Lower lobe of right lung (tissue), 2 donors: ENCODE measurements around the gene GALNTL6. TPM values are rescaled to one million over a fixed set of nuclear protein-coding genes. Genes with fewer than 3 reads are reported as not detected.

ENCODE experiments used
- ATAC-seq, 2 donors: fragments of 200-7000 bp; cut with Tn5 transposase; one replicate each; pipeline ENCODE4 v1.9.1; 2020 to 2022; ENCODE audit warnings: mild to moderate bottlenecking in 2 of 2, moderate library complexity in 2 of 2
- DNase-seq: peaks from one replicate; pipeline ENCODE4 v3.0.0-alpha.2; 2020
- H3K27ac ChIP-seq: fragments of 200-600 bp; one replicate; pipeline ENCODE4 v1.8.0; 2022
- H3K27me3 ChIP-seq: fragments of 200-600 bp; one replicate; pipeline ENCODE4 v1.8.0; 2022; ENCODE audit warnings: low read depth
- H3K36me3 ChIP-seq: fragments of 200-600 bp; one replicate; pipeline ENCODE4 v1.8.0; 2022; ENCODE audit warnings: mild to moderate bottlenecking
- H3K4me1 ChIP-seq: fragments of 200-600 bp; one replicate; pipeline ENCODE4 v1.8.0; 2022
- H3K4me3 ChIP-seq: fragments of 200-600 bp; one replicate; pipeline ENCODE4 v1.8.0; 2022; ENCODE audit warnings: mild to moderate bottlenecking
- H3K9me3 ChIP-seq: fragments of 200-600 bp; one replicate; pipeline ENCODE4 v1.8.0; 2022
- intact Hi-C: fragments of 100-400 bp; cut with DNase I; formaldehyde crosslinking; loops from one replicate; pipeline ENCODE4 v1.11.0; 2022
- total RNA-seq: library from RNA; stranded (reverse); fragmentation: NEBNext Ultra II Directional; extraction: Animal tissue kit (Norgen Biotek cat#: 25700); gene quantifications from one replicate; pipeline ENCODE4 v1.2.1, GENCODE V29; 2021
- TF ChIP-seq, protein P1 (sequence below): fragments of 200-600 bp; IDR thresholded peaks from one replicate; pipeline ENCODE4 v1.8.0; 2022; ENCODE audit warnings: antibody characterized with exemption, mild to moderate bottlenecking
- donor health status: DM: no; HTN: yes; CAD: no; lungs with severe emphysema.

The GALNTL6 gene
- total RNA-seq, 1 donor from 2014 or later = not detected

- TF ChIP-seq, protein P1, sequence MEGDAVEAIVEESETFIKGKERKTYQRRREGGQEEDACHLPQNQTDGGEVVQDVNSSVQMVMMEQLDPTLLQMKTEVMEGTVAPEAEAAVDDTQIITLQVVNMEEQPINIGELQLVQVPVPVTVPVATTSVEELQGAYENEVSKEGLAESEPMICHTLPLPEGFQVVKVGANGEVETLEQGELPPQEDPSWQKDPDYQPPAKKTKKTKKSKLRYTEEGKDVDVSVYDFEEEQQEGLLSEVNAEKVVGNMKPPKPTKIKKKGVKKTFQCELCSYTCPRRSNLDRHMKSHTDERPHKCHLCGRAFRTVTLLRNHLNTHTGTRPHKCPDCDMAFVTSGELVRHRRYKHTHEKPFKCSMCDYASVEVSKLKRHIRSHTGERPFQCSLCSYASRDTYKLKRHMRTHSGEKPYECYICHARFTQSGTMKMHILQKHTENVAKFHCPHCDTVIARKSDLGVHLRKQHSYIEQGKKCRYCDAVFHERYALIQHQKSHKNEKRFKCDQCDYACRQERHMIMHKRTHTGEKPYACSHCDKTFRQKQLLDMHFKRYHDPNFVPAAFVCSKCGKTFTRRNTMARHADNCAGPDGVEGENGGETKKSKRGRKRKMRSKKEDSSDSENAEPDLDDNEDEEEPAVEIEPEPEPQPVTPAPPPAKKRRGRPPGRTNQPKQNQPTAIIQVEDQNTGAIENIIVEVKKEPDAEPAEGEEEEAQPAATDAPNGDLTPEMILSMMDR = no peak
- no peak overlapping the region for H3K27ac ChIP-seq
Observed at GRCh38 chr4:172578712-172579111, 765.5 kb downstream of the GALNTL6 start.

DNA sequence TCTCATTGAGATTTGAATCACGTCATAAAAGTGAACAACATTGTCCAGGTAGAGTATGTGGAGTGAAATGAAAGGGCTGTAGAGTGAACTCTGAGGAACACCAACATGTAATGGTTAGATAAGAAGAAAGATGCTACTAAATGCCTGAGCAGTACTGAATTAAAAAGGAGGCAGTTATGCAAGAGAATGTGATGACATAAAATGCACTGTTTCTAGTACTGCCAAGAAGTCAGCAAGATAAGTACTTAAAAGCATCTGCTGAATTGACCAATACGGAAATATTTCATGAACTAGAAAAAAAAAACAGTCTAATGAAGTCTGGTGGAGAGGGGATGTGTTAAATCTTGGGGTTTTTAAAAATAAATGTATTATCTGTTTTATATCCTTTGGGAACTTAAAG is 771.6 kb downstream of the GALNTL6 start:
- Histone ChIP-seq H3K4me1 (no peaks in the 10 kb centered on the region), H3K9me3 (no peaks in the 10 kb centered on the region), H3K36me3 (no peaks in the 10 kb centered on the region), H3K27ac (no peak overlapping the region), H3K4me3 (no peak overlapping the region), H3K27me3 (no peaks in the 10 kb centered on the region)
- no peak for ATAC-seq
- no peak for DNase-seq
- TF ChIP-seq, protein P1 = no peak
- intact Hi-C loops = no loop called here

More at GRCh38 chr4:172578712-172579111, 765.5 kb downstream of the GALNTL6 start:
- intact Hi-C loops = no loop called here
- H3K4me3 ChIP-seq = no peak overlapping the region
- DNase-seq (no peak), ATAC-seq (no peak)
- peaks cover under 1% of the 10 kb centered on the region for H3K4me1 ChIP-seq
- no peaks in the 10 kb centered on the region for H3K27me3 ChIP-seq
- H3K9me3 ChIP-seq = no peaks in the 10 kb centered on the region
- no peaks in the 10 kb centered on the region for H3K36me3 ChIP-seq

DNA sequence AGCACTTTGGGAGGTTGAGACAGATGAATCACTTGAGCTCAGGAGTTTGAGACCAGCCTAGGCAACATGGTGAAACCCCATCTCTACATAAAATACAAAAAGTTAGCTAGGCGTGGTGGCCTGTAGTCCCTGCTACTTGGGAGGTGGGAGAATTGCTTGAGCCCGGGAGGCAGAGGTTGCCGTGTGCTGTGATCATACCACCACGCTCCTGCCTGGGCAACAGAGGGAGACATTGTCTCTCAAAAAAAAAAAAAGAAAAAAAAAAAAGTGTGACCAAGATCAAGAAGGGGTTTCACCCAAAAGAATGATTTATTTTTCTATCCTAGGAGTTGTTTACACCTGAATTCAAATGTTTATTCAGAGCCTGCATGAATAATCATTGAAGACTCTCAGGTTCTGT is 783.0 kb downstream of the GALNTL6 start:
- intact Hi-C loops = no loop called here
- no peak overlapping the region for H3K4me3 ChIP-seq
- TF ChIP-seq, protein P1 = no peak

DNA sequence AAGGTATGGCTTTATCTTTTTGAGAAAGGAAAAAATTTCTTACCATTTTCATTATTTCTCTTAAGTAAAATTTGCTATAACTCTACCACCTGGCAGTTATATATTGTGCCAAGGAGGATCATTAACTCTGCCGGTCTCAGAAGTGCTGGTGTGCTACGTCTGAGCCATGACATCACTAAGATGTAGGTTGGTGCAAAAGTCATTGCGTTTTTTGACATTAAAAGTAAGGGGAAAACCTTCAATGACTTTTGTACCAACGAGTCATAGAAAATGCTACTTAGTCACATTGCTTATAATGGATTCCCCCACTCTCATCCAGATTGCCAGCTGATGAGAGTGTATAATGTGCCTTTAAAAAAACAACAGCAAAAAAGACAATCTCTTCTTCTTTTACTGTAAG is 786.4 kb downstream of the GALNTL6 start:
- Histone ChIP-seq H3K36me3 (no peaks in the 10 kb centered on the region), H3K27ac (no peak overlapping the region)
- intact Hi-C loops = no loop called here

More for the DNA sequence above, 783.0 kb downstream of the GALNTL6 start:
- Histone ChIP-seq H3K4me1 (no peaks in the 10 kb centered on the region), H3K27ac (no peak overlapping the region), H3K36me3 (no peaks in the 10 kb centered on the region), H3K27me3 (no peaks in the 10 kb centered on the region), H3K9me3 (no peaks in the 10 kb centered on the region)
- no peak for DNase-seq
- ATAC-seq = no peak

GRCh38 chr4:172601195-172601594 is 788.0 kb downstream of the GALNTL6 start:
- Histone ChIP-seq H3K9me3 (no peaks in the 10 kb centered on the region), H3K4me1 (no peaks in the 10 kb centered on the region), H3K27ac (no peak overlapping the region), H3K36me3 (no peaks in the 10 kb centered on the region), H3K4me3 (no peak overlapping the region), H3K27me3 (no peaks in the 10 kb centered on the region)
- TF ChIP-seq, protein P1 = no peak
- DNase-seq (no peak), ATAC-seq (no peak)
- intact Hi-C loops = no loop called here

More for the DNA sequence above, 786.4 kb downstream of the GALNTL6 start:
- no peak overlapping the region for H3K4me3 ChIP-seq
- TF ChIP-seq, protein P1 = no peak
- H3K4me1 ChIP-seq = no peaks in the 10 kb centered on the region
- H3K9me3 ChIP-seq = no peaks in the 10 kb centered on the region
- ATAC-seq = no peak
- DNase-seq = no peak
- H3K27me3 ChIP-seq = no peaks in the 10 kb centered on the region

- intact Hi-C loops = no loop called here
- TF ChIP-seq, protein P1 = no peak
- H3K4me3 ChIP-seq = no peak overlapping the region
- no peaks in the 10 kb centered on the region for H3K36me3 ChIP-seq
- H3K27ac ChIP-seq = no peak overlapping the region
- no peaks in the 10 kb centered on the region for H3K4me1 ChIP-seq
- ATAC-seq = no peak
- no peak for DNase-seq
- H3K27me3 ChIP-seq = no peaks in the 10 kb centered on the region
- no peaks in the 10 kb centered on the region for H3K9me3 ChIP-seq
Observed at GRCh38 chr4:172619218-172619617, 806.0 kb downstream of the GALNTL6 start.
